Endodermal cell (in vitro differentiated cells): ENCODE measurements around the gene CNPY4. TPM values are rescaled to one million over a fixed set of nuclear protein-coding genes. Genes with fewer than 3 reads are reported as not detected.

Source experiments
- DNase-seq: peaks from one replicate; pipeline ENCODE4 v3.0.0-alpha.2; 2017
- H3K27ac ChIP-seq: 2 replicates; pipeline ENCODE4 v1.5.1; 2013; ENCODE audit warnings: mild to moderate bottlenecking, low read depth, low read length, moderate library complexity
- H3K27me3 ChIP-seq: 2 replicates; pipeline ENCODE4 v1.6.1; 2013; ENCODE audit warnings: mild to moderate bottlenecking, low read length, moderate library complexity; ENCODE audit not compliant: insufficient read depth, control insufficient read depth, poor library complexity, severe bottlenecking
- H3K36me3 ChIP-seq: 2 replicates; pipeline ENCODE4 v1.7.0; 2013; ENCODE audit warnings: mild to moderate bottlenecking, low read length, moderate library complexity; ENCODE audit not compliant: control insufficient read depth, insufficient read depth
- H3K4me1 ChIP-seq: one replicate; pipeline ENCODE4 v1.7.0; 2013; ENCODE audit warnings: low read length; ENCODE audit not compliant: control insufficient read depth, insufficient read depth
- H3K4me3 ChIP-seq: 2 replicates; pipeline ENCODE4 v1.5.1; 2013; ENCODE audit warnings: mild to moderate bottlenecking, low read length, moderate library complexity
- H3K9ac ChIP-seq: 2 replicates; pipeline ENCODE4 v1.6.1; 2013; ENCODE audit warnings: mild to moderate bottlenecking, low read length, moderate library complexity; ENCODE audit not compliant: poor library complexity, severe bottlenecking; ENCODE audit errors: extremely low read depth
- H3K9me3 ChIP-seq: 2 replicates; pipeline ENCODE4 v1.6.1; 2013; ENCODE audit warnings: mild to moderate bottlenecking, low read length, moderate library complexity; ENCODE audit not compliant: control insufficient read depth
- H3K27ac Mint-ChIP-seq: 2 replicates; pipeline ENCODE4 v1.8.0; 2020; ENCODE audit warnings: mixed read lengths
- H3K27me3 Mint-ChIP-seq: 2 replicates; pipeline ENCODE4 v1.8.0; 2021; ENCODE audit warnings: mild to moderate bottlenecking, mixed read lengths; ENCODE audit not compliant: insufficient read depth
- H3K36me3 Mint-ChIP-seq: 2 replicates; pipeline ENCODE4 v1.8.0; 2020; ENCODE audit warnings: low read depth, mixed read lengths
- H3K4me1 Mint-ChIP-seq: 2 replicates; pipeline ENCODE4 v1.8.0; 2020; ENCODE audit warnings: mixed read lengths
- H3K4me3 Mint-ChIP-seq: 2 replicates; pipeline ENCODE4 v1.8.0; 2020; ENCODE audit warnings: mild to moderate bottlenecking, moderate library complexity, mixed read lengths
- H3K9me3 Mint-ChIP-seq: 2 replicates; pipeline ENCODE4 v1.8.0; 2020; ENCODE audit warnings: mild to moderate bottlenecking, mixed read lengths
- WGBS, 2 experiments: methylation state at CpG; one replicate each; pipeline versions ENCODE4 v1.1.5 to v1.1.7; 2013; ENCODE audit warnings: missing lambda C conversion rate in 2 of 2, mixed read lengths in 1 of 2; ENCODE audit not compliant: insufficient coverage in 1 of 2, insufficient read length in 1 of 2; 5-methylcytosine and 5-hydroxymethylcytosine counted together
- total RNA-seq, 2 donors: library from RNA; stranded (reverse); fragmentation: NEBNext Ultra II Directional in 1 of 2; extraction: Animal tissue kit (Norgen Biotek cat#: 25700) in 1 of 2; gene quantifications; 2 replicates in 1 of 2; 3 replicates in 1 of 2; pipeline ENCODE4 v1.2.1, GENCODE V29; 2021
- TF ChIP-seq, protein P1 (sequence below): fragments of 200-600 bp; sonication (generic); conservative IDR thresholded peaks from 2 replicates; pipeline ENCODE4 v1.5.0; 2021; ENCODE audit warnings: antibody characterized with exemption, mild to moderate bottlenecking

Gene CNPY4
- total RNA-seq, 2 donors from 2014 or later, result 16.2 to 19.4 TPM

DNA sequence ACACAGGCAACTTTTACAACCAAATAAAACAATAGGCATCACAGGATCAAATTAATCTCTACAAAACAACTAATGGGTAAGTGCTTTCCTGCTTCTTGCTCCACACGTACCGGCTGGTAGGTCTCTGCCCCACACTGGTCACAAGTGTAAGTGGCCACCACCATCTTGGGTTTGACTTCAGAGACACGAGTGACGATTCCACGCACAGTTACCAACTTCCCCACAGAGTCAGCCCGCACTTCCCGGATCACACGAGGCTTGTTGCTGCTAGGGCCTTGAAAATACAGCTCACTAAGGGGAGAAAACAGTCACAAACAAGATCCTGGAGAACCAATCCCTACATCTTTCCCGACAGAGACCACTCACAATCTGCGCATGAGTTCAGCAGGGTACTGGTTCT, 20.5 kb upstream of the CNPY4 start:
- H3K36me3 ChIP-seq, result peaks cover 62% of the 10 kb centered on the region

DNA sequence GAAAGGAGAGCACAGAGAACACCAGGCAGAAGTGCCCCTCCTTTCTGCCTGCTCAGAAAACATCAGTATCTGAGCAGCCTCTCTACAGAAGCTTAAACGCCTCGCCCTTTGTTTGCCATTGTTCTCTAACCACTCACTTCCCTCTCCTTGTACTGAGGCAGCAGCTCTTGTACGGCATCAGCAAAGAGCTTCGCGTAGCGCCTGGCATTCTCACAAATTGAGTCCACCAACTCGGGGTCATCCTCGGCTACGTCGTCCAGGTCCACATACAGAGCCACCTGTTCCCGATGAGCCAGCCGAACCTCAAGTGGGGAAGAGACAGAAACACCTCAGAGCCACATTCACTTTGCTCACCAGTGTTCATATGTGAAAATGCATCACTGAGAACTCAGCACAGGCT, 20.0 kb upstream of the CNPY4 start:
- no peaks in the 10 kb centered on the region for H3K9me3 ChIP-seq
- 90 to 91% methylated on average over 7 to 12 of the region's 12 CpGs for WGBS, 2 experiments
- Mint-ChIP-seq H3K4me3 (peak overlapping the region; percentile 89), H3K4me1 (peaks cover 17% of the 10 kb centered on the region), H3K27ac (peak overlapping the region; percentile 97), H3K36me3 (peaks cover 70% of the 10 kb centered on the region), H3K27me3 (no peaks in the 10 kb centered on the region), H3K9me3 (no peaks in the 10 kb centered on the region)
- H3K4me3 ChIP-seq, result peak overlapping the region; percentile 92
- peak overlapping the region; percentile 100 for H3K9ac ChIP-seq
- no peak for DNase-seq
- H3K4me1 ChIP-seq, result peaks cover 6% of the 10 kb centered on the region
- TF ChIP-seq, protein P1, sequence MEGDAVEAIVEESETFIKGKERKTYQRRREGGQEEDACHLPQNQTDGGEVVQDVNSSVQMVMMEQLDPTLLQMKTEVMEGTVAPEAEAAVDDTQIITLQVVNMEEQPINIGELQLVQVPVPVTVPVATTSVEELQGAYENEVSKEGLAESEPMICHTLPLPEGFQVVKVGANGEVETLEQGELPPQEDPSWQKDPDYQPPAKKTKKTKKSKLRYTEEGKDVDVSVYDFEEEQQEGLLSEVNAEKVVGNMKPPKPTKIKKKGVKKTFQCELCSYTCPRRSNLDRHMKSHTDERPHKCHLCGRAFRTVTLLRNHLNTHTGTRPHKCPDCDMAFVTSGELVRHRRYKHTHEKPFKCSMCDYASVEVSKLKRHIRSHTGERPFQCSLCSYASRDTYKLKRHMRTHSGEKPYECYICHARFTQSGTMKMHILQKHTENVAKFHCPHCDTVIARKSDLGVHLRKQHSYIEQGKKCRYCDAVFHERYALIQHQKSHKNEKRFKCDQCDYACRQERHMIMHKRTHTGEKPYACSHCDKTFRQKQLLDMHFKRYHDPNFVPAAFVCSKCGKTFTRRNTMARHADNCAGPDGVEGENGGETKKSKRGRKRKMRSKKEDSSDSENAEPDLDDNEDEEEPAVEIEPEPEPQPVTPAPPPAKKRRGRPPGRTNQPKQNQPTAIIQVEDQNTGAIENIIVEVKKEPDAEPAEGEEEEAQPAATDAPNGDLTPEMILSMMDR, result no peak
- H3K27ac ChIP-seq, result peak overlapping the region; percentile 26
- peaks cover 59% of the 10 kb centered on the region for H3K36me3 ChIP-seq
- H3K27me3 ChIP-seq, result no peaks in the 10 kb centered on the region

More for the DNA sequence above, 20.5 kb upstream of the CNPY4 start:
- Histone ChIP-seq H3K4me1 (peaks cover 6% of the 10 kb centered on the region), H3K9me3 (no peaks in the 10 kb centered on the region), H3K9ac (peak overlapping the region; percentile 100), H3K27ac (no peak overlapping the region), H3K4me3 (peak overlapping the region; percentile 92), H3K27me3 (no peaks in the 10 kb centered on the region)
- Mint-ChIP-seq H3K27me3 (no peaks in the 10 kb centered on the region), H3K9me3 (no peaks in the 10 kb centered on the region), H3K4me1 (peaks cover 17% of the 10 kb centered on the region), H3K36me3 (peaks cover 72% of the 10 kb centered on the region), H3K4me3 (peak overlapping the region; percentile 89), H3K27ac (peak overlapping the region; percentile 97)
- no peak for DNase-seq
- WGBS, 2 experiments, result 94 to 98% methylated on average over 8 to 10 of the region's 10 CpGs
- TF ChIP-seq, protein P1, result no peak

DNA sequence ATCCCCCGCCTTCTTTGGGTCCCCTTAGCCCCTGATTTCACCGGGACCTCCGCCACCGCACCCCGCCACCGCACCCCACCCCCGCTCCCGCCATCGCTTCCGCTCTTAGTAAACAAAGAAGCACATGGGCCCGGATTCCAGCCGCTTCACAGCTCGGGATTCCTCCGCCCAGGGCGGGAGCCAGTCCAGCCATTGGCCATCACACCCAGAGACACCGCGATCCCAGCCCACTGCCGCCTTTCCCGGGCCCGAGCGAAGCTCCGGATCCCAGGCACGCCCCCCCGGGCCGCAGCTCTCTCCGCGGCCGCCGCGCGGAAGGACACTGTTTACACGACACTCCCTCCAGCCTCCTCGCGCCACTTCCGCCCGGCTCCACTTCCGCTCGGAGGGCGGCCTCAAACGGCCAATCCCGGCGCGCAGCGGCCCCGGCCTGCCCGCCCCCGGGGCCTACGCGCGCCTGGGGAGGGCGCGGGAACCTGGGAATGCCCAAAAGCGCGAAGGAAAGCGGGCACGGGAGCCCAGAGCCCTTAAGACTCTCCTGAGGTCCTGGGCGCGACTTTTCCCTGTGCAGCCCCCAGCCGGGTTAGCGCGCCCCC, 18.9 kb upstream of the CNPY4 start:
- no peaks in the 10 kb centered on the region for H3K27me3 Mint-ChIP-seq
- H3K27me3 ChIP-seq, result no peaks in the 10 kb centered on the region
- peak overlapping the region; percentile 89 for H3K4me3 Mint-ChIP-seq
- peak overlapping the region; percentile 99 for H3K27ac ChIP-seq
- H3K9me3 Mint-ChIP-seq, result no peaks in the 10 kb centered on the region
- peaks cover 69% of the 10 kb centered on the region for H3K36me3 Mint-ChIP-seq
- peaks cover 17% of the 10 kb centered on the region for H3K4me1 Mint-ChIP-seq
- H3K4me1 ChIP-seq, result peaks cover 6% of the 10 kb centered on the region
- peak overlapping the region; percentile 100 for H3K9ac ChIP-seq
- H3K36me3 ChIP-seq, result peaks cover 54% of the 10 kb centered on the region
- 0% methylated on average over 10 to 61 of the region's 61 CpGs for WGBS, 2 experiments
- peak; percentile 95 for DNase-seq
- TF ChIP-seq, protein P1, result no peak
- H3K9me3 ChIP-seq, result no peaks in the 10 kb centered on the region
- peak overlapping the region; percentile 92 for H3K4me3 ChIP-seq
- H3K27ac Mint-ChIP-seq, result peak overlapping the region; percentile 97
